ENCODE results near the gene MB. TPM values are rescaled to one million over a fixed set of nuclear protein-coding genes. Genes with fewer than 3 reads are reported as not detected.
A peak's percentile ranks its signal among the peaks of the same experiment; 100 is the strongest.

The MB gene
- total RNA-seq, 2 experiments from 2014 or later, result not detected

DNA sequence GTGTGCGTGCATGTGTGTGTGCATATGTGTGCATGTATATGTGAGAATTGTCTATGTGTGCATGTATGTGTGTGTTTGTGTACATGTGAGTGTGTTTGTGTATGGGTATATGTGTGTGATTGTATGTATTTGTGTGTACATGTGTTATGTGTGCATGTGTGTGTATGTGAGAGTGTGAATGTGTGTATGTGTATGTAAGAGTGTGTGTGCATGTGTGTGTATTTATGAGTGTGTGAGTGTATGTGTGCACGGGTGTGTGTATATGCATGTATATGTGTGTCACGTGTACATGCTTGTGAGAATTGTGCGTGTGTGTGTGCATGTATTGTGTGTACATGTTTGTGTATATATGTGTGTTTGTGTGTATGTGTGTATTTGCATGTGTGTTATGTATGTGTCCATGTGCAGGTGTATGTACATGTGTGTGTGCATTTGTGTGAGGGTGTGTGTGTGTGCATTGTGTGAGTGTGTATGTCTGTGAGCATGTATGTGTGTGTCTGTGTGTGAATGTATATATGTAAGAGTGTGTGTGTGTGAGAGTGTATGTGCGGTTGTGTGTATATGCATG, 16.0 kb downstream of the MB start:
- H3K27ac ChIP-seq (ENCODE audit: low read depth in 1 of 2, low read length in 2 of 2), result no peak overlapping the region
- no peaks in the 10 kb centered on the region for H3K4me1 Mint-ChIP-seq (ENCODE audit: low read depth)
- H3K27me3 ChIP-seq (ENCODE audit: control insufficient read depth in 1 of 2, insufficient read depth in 2 of 2, low read length in 2 of 2), result no peaks in the 10 kb centered on the region
- no peaks in the 10 kb centered on the region for H3K4me1 ChIP-seq (ENCODE audit: insufficient read depth, low read length)
- peaks cover 7% of the 10 kb centered on the region for H3K27me3 Mint-ChIP-seq
- H3K9me3 ChIP-seq (ENCODE audit: control insufficient read depth in 1 of 2, insufficient read depth in 1 of 2, low read length in 2 of 2), result no peaks in the 10 kb centered on the region
- no peak for ATAC-seq (ENCODE audit: poor library complexity)
- H3K27ac Mint-ChIP-seq, result no peak overlapping the region
- H3K9me3 Mint-ChIP-seq, result no peaks in the 10 kb centered on the region
- CTCF ChIA-PET, result no interaction called here
- no peaks in the 10 kb centered on the region for H3K36me3 Mint-ChIP-seq (ENCODE audit: low read depth)
- H3K4me3 ChIP-seq (ENCODE audit: low read length), result no peak overlapping the region
- TF ChIP-seq, protein P1, sequence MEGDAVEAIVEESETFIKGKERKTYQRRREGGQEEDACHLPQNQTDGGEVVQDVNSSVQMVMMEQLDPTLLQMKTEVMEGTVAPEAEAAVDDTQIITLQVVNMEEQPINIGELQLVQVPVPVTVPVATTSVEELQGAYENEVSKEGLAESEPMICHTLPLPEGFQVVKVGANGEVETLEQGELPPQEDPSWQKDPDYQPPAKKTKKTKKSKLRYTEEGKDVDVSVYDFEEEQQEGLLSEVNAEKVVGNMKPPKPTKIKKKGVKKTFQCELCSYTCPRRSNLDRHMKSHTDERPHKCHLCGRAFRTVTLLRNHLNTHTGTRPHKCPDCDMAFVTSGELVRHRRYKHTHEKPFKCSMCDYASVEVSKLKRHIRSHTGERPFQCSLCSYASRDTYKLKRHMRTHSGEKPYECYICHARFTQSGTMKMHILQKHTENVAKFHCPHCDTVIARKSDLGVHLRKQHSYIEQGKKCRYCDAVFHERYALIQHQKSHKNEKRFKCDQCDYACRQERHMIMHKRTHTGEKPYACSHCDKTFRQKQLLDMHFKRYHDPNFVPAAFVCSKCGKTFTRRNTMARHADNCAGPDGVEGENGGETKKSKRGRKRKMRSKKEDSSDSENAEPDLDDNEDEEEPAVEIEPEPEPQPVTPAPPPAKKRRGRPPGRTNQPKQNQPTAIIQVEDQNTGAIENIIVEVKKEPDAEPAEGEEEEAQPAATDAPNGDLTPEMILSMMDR (IDR thresholded peaks at IDR 0.05), result no peak
- POLR2A ChIA-PET, result no interaction called here
- intact Hi-C loops (cut with DNase I, micrococcal nuclease), result no loop called here
- no peak overlapping the region for H3K4me3 Mint-ChIP-seq
- H3K36me3 ChIP-seq (ENCODE audit: insufficient read depth, low read length), result no peaks in the 10 kb centered on the region
- no peak for DNase-seq

DNA sequence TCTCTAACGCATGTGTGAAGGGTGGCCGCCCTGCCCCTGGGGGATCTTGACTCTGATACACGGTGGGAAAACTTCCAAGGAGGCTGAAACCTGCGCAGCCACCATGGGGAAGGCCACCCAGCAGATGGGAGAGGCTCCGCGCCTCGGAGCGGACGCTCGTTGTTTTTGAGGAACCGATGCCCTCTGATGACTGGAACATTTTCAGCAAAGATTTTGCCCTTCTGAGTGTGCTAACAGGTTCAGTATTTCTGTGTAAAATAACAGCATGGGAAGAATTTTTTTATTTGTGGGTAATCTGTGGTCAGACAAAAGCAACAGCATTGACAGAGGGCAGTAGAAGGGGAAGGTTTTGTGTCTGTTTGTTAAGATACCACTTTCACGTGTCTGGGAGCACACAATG, 16.7 kb downstream of the MB start:
- DNase-seq, result peak in 2 of 14 experiments; percentile 41 to 43
- H3K4me1 Mint-ChIP-seq (ENCODE audit: low read depth), result no peaks in the 10 kb centered on the region
- CTCF ChIA-PET, result no interaction called here
- TF ChIP-seq, protein P1 (IDR thresholded peaks at IDR 0.05), result no peak
- H3K27me3 Mint-ChIP-seq, result peaks cover 7% of the 10 kb centered on the region
- H3K4me3 Mint-ChIP-seq, result no peak overlapping the region
- Histone ChIP-seq H3K9me3 (ENCODE audit: control insufficient read depth in 1 of 2, insufficient read depth in 1 of 2, low read length in 2 of 2) (no peaks in the 10 kb centered on the region), H3K4me1 (ENCODE audit: insufficient read depth, low read length) (no peaks in the 10 kb centered on the region), H3K4me3 (ENCODE audit: low read length) (no peak overlapping the region), H3K27me3 (ENCODE audit: control insufficient read depth in 1 of 2, insufficient read depth in 2 of 2, low read length in 2 of 2) (no peaks in the 10 kb centered on the region), H3K27ac (ENCODE audit: low read depth in 1 of 2, low read length in 2 of 2) (no peak overlapping the region), H3K36me3 (ENCODE audit: insufficient read depth, low read length) (no peaks in the 10 kb centered on the region)
- intact Hi-C loops (cut with DNase I, micrococcal nuclease), result no loop called here
- no peaks in the 10 kb centered on the region for H3K9me3 Mint-ChIP-seq
- H3K36me3 Mint-ChIP-seq (ENCODE audit: low read depth), result no peaks in the 10 kb centered on the region
- POLR2A ChIA-PET, result no interaction called here
- ATAC-seq (ENCODE audit: poor library complexity), result no peak
- no peak overlapping the region for H3K27ac Mint-ChIP-seq

DNA sequence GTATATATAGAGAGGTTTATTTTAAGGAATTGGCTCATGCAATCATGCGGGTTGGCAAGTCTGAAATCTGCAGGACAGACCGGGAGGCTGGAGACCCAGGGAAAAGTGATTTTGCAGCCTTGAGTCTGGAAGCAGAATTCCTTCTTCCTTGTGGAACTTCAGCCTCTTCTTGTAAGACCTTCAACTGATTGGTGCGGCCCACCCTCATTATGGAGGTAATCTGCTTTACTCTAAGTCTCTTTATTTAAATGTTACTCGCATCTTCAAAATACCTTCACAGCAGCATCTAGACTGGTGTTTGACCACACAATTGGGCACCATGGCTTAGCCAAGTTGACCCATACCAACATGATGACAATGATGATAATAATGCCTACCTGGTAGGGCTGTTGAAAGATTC, 17.8 kb downstream of the MB start:
- Histone ChIP-seq H3K4me1 (ENCODE audit: insufficient read depth, low read length) (no peaks in the 10 kb centered on the region), H3K4me3 (ENCODE audit: low read length) (no peak overlapping the region), H3K27me3 (ENCODE audit: control insufficient read depth in 1 of 2, insufficient read depth in 2 of 2, low read length in 2 of 2) (no peaks in the 10 kb centered on the region), H3K27ac (ENCODE audit: low read depth in 1 of 2, low read length in 2 of 2) (no peak overlapping the region), H3K9me3 (ENCODE audit: control insufficient read depth in 1 of 2, insufficient read depth in 1 of 2, low read length in 2 of 2) (no peaks in the 10 kb centered on the region), H3K36me3 (ENCODE audit: insufficient read depth, low read length) (no peaks in the 10 kb centered on the region)
- ChIA-PET CTCF (no interaction called here), POLR2A (no interaction called here)
- no peak for DNase-seq
- Mint-ChIP-seq H3K4me1 (ENCODE audit: low read depth) (no peaks in the 10 kb centered on the region), H3K4me3 (no peak overlapping the region), H3K9me3 (no peaks in the 10 kb centered on the region), H3K27ac (no peak overlapping the region), H3K36me3 (ENCODE audit: low read depth) (no peaks in the 10 kb centered on the region), H3K27me3 (no peaks in the 10 kb centered on the region)
- ATAC-seq (ENCODE audit: poor library complexity), result no peak
- TF ChIP-seq, protein P1 (IDR thresholded peaks at IDR 0.05), result no peak
- intact Hi-C loops (cut with DNase I, micrococcal nuclease), result no loop called here
